GM12801 (cell line): ENCODE data around the gene STXBP1.

Source experiments
- TF ChIP-seq, protein P1 (sequence below): IDR thresholded peaks from one replicate; pipeline ENCODE4 v1.5.1; 2011; ENCODE audit warnings: control low read depth; ENCODE audit not compliant: insufficient read length; ENCODE audit errors: extremely low read depth

STXBP1 gene

DNA sequence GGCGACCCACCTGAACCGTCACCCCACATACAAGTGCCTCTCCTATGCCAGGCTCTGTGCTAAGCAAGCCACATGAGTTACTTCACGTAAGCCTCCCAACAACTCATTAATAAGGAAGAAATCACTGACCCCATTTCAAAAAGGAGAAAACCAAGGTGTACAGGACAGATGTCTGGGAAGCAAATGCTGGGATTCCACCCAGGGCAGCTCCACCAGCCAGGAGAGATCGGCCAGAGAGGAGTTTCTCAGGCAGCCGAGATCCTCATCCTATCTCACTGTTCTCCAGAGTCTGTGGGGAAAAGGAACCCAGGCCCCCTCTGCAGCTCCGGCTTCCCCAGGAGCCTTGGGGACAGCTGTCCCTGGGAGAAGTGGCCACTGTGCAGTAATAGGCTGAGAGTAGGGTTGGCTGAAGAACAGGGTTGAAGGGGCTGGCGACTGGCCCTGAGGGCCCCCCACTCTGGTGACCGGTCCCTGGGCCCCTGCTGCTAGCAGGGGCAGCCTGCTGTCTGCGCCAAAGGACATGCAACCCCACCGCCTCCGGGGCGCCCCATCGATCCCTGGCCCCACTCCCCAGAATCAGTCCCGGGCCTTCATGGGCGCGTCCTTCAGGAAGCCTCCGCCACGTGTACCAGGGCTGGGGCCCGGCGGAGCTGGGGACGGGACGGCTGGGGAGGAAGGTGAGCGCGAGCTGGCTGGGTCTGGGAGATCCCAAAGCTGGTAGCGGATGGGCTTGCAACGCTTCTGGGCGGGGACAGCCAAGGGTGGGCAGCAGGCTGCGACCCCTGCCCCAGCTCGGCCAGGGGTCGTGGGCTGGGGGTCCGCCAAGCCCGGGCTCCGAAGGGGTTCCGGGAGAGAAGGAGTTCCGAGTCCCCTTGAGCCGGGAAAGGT is 44.1 kb upstream of the STXBP1 start:
- TF ChIP-seq, protein P1, sequence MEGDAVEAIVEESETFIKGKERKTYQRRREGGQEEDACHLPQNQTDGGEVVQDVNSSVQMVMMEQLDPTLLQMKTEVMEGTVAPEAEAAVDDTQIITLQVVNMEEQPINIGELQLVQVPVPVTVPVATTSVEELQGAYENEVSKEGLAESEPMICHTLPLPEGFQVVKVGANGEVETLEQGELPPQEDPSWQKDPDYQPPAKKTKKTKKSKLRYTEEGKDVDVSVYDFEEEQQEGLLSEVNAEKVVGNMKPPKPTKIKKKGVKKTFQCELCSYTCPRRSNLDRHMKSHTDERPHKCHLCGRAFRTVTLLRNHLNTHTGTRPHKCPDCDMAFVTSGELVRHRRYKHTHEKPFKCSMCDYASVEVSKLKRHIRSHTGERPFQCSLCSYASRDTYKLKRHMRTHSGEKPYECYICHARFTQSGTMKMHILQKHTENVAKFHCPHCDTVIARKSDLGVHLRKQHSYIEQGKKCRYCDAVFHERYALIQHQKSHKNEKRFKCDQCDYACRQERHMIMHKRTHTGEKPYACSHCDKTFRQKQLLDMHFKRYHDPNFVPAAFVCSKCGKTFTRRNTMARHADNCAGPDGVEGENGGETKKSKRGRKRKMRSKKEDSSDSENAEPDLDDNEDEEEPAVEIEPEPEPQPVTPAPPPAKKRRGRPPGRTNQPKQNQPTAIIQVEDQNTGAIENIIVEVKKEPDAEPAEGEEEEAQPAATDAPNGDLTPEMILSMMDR = no peak

DNA sequence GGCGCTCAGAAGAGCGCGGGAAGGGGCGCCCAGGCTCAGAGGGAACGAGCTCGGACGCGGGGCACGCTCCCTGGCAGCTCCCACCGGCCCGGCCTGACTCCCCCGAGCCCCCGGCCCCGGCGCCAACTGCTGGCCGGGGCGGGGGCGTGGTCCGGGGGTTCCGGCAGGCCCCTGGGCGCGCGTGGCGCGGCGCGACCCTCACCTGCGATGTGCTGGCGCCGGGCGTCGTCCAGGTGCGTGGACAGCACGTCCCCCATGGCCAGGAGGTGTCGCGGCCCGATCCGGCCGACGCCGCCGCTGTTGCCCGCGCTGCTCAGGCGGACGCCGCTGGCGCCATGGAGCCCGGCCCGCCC is 43.5 kb upstream of the STXBP1 start:
- TF ChIP-seq, protein P1 = no peak

DNA sequence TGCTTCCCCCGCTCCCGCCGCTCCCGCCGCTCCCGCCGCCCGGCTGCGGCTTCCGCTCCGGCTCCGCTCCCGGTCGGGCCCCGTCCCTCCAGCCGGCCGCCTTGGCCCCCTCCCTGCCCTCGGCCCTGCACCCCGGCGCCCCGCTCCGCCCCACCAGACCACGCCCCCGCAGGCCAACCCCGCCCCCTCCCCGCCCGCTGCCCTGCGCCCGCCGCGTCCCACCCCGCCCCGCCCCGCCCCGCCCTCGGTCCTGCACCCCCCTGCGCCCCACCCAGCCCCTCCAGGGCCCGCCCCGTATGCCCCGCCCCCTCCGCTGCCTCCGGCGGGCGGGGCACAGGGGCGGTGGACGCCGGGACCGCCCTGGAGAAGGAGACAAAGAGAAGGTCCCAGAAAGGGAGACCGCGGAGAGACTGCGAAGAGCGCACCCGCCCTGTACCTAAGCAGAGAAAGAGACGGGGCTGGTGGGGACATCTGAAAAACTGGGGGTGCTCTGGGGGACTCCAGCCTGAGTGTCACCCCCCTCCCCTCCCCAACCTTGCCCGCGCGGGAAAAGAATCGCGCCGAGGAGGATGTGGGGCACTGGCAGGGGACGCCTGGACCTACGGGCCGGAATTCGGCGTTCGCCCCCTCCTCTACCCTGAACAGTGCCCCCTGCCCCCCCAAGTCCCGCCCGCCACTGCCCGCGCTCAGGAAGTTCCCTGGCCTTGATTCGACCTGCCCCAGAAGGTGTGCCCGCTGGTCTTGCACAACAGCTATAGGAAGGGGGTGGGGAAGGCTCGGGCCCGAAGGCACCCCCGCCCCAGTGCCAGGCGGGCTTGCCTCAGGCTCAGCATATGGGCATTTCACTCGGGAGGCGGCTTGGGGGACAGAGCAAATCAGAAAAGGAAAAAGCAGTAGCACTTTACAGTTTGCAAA is 42.8 kb upstream of the STXBP1 start:
- TF ChIP-seq, protein P1 = no peak

DNA sequence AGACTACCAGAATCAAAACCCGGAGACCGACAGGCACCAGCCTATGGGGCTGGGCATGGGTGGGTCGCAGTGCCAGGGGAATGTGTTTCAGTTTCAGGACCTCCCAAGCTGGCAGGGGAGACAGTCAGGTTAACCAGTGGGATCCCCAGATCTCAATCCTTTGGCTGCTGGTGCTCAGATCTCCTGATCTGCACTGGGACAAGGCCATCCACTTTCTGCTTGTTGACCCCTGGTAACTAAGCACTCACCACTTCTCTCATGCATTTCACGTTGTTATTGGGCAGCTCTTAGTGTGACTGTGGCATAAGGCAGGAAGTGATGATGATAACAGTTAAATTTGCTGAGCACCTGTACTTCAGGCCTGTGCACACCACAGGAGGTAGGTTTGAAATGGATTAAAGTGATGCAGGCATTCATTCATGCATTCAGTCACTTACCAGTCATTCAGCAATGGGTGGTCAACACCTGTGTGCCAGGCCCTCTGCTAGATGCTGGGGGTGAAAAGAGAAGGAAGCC is 42.1 kb upstream of the STXBP1 start:
- TF ChIP-seq, protein P1 = no peak

DNA sequence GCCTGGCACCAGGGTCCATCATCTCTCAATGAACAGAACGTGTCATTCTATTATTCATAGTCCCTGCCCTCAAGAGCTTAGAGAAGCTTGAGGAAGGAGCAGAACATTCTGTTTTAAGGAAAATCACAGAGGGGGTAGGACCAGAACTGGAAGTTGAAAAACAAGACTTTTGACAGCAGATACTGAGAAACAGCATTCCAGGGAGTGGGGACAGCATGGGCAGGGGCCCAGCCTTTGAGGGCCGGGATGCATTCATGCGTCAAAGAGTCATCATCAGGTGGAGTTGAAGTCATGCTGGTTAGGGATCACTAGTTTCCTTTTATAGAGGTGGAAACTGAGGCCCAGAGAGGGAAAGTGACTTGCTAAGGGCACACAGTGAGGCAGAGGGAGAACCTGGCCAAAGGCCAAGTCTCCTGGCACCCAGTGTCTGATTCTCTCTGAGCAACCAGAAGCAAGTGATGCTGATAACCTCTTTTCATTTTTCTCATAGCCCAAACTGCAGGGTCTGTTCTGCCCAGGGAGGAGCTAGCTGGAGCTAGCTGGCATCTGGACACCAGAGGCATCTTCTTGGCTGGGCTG is 41.5 kb upstream of the STXBP1 start:
- TF ChIP-seq, protein P1 = no peak

DNA sequence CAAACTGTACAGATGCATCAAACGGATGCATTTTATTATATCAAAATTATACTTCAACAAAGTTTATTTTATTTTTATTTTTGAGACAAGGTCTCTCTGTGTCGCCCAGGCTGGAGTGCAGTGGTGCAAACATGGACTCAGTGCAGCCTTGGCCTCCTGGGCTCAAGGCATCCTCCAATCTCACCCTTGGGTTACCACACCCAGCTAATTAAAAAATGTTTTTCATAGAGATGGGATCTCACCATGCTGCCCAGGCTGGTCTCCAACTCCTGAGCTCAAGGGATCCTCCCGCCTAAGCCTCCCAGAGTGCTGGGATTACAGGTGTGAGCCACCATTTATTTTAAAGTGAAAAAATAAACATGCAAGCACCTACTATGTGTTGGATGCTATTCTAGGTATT is 40.1 kb upstream of the STXBP1 start:
- TF ChIP-seq, protein P1 = no peak
